Eye (tissue), 1 donor: ENCODE results near the gene NELFCD.

Experiments used
- DNase-seq: peaks from one replicate; pipeline ENCODE4 v3.0.0-alpha.2; 2015

NELFCD gene

DNA sequence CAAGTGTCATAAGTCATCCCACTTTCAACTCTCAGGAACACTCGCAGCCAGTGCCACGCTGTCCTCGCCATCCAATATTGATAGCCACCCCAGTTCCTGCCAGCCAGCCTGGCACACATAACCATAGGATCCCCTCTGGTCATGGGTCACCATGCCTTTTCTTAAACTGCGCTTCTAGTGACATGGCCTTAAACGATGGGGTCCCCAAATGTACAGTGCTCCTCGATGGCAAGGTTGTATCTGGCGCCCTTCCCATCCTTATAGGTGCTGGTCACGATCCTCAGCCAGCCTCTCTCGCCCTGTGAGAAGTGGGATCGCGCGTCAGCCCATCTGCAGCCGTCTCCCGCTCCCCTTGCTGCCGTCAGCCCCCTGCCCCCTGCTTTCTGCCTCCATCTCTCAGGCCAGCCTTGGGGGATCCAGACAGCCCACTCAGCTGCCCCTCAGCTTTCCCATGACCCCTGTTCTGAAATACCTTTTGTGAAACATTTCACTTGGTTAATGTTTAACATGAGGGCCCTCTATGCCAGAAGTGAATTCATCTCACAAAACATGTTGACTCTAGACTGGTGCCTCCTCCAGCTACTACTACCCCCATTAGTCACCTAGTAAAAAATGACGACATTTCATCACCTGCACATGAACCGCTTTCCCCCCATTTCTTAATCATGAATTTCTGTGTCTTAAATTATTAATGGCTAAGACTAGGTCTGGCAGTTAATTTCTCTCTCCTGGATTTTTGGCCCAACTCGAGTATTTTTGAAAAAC lies 14.6 kb downstream of the NELFCD start:
- no peak for DNase-seq

DNA sequence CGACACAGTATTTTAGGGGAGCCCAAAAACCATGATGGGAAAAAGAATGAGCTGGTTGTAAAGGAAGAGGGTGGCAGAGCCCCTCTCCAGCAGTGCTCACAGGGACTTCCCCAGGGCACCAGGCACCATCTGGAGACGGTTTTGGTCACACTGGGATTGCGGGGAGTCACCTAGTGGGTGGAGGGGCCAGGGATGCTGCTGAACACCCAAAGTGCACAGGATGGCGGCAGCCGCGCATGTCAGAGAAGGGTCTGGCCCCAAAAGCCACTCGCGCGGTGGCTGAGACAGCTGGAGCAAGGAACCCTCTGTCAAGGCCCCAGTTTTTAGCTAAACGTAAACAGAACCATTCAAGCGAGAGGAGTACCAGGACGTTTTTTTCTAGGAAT lies 15.2 kb downstream of the NELFCD start:
- DNase-seq: no peak

DNA sequence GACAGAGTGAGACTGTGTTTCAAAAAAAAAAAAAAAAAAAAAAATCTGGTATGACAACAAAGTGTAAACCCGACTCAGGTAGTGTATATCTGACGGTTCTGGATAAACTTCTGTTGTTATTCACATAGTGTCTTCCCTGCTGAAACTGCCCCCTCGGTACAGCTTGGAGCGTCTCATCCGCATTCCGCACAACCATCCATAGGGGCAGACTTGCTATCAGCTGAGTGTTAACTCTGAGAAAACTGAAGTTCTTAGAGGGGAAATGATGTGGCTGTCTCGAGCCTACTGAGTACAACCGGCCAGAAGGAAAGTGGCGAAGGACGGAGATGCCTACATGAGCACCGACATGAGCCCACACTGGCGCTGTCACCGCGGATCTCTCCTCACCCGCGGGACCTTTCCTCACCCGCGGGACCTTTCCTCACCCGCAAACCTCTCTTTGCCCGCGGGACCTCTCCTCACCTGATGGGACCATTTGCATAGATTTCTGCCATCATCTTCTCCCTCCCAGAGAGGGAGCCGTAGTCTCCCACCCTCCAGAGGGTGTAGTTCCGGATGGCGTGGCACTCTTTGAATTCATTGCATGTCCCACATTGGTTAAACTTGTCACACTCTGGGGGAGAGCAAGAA lies 16.2 kb downstream of the NELFCD start:
- no peak for DNase-seq

DNA sequence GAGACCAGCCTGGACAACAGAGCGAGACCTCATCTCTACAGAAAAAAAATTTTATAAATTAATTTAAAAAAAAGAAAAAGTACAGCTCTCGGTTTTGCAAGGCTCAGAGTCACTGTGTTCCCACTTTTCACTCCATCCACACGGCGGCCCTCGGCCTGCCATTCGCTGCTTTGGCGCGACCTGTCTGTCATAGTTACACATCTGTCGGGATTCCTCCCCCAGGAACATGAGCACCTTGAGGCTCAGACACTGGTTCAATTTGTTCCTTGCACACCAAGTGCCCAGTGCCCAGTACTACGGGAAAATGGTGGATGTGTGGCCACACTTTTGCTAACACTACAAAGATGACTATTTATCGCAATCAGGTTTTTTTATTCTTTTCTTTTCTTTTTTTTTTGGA lies 17.6 kb downstream of the NELFCD start:
- no peak for DNase-seq

DNA sequence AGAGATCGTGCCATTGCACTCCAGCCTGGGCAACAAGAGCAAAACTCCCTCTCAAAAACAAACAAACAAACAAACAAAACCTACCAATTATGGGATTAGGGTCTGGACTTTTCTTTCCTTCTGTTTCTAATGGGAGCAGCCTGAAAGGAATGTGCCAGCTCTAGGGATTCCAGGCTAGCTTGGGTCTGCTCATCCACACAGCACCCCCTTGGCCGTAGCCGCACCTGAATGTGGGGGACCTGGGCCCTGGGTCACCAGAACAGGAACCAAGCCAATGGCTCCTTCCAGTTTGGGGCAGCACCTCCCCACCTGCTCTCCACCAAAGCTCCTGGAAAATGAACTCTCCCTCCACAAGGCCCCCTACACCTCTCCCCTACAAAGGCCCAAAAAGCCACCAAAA lies 19.3 kb downstream of the NELFCD start:
- DNase-seq: no peak

DNA sequence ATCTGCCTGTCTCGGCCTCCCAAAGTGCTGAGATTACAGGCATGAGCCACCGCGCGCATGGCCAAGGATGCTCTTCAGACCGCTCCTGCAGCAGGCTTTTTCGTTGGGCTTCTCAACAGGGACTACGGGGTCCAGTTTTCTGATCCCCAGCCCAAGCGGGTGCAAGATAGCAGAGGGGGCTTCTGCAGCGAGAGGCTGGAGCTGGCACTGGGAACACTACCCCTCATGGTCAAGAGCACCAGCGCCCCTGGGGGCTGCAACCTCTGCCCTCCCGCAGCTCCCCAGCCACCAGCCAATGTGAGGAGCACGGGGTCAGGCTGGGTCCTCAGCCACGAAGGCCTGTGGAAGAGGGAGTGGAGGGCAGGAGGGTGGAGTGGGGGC lies 20.0 kb downstream of the NELFCD start:
- DNase-seq: no peak

DNA sequence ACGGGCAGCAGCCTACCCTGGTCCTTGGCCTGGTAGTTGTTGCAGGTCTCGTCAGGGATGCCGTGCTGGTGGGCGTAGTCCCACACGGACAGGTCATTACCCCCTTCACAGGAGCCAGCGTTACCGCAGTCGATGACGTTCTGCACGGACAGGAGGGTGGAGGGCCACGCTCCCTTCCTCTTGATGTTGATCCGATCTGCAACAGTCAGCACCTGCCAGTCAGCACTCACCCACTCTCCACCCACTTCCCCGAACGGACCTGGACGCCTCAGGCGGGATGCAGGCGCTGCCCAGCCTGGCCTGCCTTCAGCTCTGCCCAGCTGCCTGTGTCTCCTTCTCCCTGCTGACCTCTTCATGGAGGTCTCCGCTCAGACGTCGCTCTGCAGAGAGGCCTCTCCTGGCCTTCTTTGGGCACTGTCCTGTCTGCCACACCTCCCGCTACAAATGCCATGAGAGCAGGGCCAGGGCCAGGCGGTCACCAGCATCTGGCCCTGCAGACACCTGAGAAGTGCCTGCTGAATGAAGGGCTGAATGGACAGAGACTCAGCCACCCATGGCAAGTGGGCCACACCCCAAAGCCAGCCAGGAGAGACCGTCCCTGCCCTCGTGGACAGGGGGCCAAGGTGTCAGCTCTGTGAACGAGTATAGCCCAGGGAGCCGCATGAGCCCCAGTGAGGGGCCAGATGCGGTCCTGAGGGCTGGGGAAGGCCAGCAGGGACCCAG lies 20.6 kb downstream of the NELFCD start:
- DNase-seq: no peak

DNA sequence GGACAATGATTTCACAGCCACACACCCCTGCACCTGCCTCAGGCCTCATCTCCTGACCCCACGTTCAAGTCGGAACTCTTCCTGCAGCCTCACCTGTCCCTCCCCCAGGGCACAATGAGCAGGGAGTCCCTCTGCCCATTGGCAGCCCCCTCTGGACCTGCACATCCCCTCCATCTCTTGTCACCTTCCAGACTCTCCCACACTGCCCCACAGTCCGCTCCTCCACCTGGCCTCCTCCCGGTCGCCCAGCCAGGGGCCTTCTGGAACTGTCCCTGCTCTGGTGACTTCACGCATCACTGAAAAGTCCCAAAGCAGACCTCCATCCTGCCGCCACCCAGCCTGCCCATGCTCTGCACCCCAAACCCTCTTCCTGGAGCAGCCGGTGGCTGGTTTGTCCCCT lies 21.3 kb downstream of the NELFCD start:
- no peak for DNase-seq

DNA sequence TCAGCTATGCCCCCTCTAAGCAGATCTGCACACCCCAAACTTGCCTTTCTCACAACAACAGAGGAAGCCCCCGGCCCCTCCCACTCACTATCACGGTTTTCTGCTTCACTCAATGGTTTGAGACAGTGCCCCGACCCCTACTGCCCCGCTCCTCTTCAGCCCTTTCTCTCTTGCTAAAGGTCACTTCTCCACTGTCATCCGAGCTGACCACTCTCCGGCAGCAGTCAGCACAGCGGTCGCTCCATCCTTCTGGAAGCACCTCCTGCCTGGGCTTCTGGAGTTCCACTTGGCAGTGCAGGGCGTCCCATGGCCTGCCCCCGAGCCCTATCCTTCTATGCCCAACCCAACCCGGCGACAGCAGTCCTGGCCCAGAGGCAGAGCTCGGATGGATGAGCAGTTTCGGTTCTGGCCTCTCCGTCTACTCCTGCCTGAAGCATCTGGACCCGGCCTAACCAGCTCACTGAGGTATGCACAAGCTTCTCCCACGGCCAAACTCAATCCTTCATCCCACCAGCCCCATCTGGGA lies 21.9 kb downstream of the NELFCD start:
- no peak for DNase-seq

DNA sequence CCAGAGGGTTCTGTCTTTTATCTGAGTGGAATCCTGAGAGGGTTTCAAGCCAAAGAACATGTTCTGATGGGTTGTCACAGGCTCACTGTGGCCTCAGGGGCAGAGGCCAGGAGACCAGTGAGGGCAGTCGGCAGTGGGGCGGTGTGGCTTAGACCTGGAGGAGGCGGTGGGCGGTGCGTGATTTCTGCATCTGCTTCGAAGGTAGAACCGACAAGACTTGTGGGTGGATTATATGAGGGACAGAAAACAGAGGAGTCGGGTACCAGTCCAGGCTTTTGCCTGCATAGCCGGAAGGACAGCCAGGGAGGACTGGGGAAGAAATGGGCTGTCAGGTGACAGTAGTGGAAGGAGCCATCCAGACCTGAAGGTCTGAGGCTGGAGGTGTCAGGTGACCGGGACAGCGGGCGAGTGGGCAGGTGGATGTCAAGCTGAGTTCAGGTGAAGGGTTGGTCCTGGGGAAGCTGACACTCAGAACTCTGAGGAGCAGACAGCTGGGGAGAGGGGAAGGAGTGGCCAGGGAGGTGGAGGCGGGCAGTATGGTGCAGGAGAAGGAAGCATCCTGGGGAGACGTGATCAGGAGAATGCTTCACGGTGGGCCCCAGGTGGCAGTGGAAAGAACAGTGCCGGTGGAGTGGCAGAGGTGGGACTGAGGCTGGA lies 22.9 kb downstream of the NELFCD start:
- no peak for DNase-seq

DNA sequence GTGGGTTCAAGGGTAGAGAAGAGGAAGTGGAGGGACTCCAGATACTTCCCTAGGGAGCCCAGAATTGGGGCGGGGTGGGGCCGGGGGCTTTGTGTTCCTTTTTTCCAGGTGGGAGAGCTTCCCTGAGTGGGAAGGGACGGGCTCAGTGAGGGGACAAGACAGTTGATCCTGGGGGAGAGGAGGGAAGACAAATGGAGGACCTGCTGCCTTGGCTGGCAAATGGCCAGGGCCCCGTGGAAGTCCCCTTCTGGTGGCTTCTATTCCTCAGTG lies 23.4 kb downstream of the NELFCD start:
- DNase-seq: no peak

DNA sequence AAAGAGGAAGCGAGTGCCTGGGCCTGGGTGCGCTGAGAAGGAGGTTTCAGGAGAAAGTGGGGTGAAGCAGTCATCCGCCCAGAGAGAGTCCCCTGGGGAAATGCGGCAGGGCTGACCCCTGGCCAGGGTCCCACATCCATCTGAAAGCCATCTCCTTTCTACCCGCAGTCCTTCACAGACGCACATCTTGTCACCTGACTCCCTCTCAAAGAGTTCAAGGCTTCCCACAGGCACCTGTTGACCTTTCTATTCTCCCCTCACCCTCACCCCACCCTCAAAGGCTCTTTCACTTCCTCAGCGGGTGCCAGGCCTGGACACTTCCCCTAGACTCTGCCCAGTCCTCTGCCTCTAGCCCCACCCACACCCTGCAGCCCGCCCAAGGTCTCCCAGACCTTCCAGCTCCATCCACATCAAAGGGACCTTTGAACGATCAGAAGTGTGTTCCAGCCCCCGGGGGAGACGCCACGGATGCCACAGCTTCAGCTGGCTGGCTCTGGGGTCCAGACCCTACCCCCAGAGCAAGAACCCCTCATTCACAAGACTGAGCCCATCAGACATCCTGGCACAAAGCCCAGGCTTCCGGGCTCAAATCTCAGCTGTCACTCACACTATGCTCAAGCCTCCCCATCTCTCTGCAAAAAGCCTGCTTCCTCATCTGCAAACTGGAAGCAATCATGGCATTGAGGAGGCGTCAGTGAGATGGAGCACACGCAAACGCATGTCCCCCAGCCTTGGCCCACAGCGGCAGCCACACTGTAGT lies 23.9 kb downstream of the NELFCD start:
- no peak for DNase-seq

DNA sequence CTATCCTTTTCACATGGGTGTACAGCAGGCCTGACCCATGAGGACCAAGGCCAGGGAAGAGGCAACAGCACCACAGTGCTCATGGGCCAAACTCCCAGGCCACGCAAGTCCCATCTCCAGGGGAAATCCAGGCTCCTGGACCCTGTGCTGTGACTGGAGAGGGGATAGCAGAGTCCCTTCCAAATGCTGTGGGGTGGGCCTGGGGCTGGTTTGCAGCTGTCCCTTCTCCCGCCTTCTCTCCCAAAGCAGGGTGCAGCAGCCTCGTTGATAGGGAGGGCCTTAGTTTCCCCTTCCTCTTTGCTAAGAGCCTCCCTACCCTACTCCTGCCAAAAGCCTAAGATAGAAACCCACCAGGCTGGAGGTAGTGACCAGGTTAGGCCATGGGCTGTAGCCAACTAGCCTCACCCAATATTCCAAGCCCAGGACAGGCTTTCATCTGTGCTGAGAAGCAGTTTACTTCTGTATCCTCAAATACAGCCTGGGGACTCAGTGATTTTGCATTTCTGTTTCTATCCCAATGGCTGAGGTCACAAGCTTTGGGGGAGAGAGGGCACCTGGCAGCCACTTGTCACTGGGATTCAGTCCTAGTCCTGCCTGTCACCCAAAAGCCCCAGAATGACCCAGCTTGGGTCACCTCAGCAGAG lies 24.6 kb downstream of the NELFCD start:
- DNase-seq: no peak

DNA sequence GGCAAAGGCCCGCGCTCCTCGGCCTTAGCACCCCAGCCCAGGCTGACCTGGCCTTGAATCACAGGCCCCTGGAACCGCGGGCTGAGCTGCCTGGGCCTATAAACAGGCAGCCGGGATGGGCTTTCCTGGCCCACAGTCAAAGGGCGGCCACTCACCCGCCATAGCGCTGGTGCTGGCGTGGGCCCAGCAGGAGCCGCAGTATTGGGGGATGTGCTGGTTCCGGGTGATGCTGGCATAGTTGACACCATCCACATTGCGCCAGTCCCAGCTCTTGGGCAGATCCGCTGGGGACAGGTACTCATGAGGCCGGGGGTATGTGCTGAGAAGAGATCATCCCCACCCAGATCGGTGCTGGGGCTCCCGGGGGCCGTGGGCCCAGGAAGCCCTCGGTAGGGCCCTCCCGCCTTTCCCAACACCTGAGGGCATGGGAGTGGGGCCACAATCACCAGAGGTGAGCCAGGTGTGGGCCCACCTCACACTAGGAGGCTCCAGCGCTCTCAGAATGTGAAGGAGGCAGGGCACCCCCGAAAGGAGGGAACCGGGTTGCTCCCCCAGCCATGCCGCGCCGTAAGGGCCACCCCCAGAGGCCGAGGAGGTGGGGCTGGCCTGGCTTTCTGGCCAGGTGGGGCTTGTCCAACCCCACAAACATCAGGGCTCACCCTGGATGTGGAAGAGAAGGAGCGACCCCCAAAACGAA lies 25.3 kb downstream of the NELFCD start:
- DNase-seq: no peak

DNA sequence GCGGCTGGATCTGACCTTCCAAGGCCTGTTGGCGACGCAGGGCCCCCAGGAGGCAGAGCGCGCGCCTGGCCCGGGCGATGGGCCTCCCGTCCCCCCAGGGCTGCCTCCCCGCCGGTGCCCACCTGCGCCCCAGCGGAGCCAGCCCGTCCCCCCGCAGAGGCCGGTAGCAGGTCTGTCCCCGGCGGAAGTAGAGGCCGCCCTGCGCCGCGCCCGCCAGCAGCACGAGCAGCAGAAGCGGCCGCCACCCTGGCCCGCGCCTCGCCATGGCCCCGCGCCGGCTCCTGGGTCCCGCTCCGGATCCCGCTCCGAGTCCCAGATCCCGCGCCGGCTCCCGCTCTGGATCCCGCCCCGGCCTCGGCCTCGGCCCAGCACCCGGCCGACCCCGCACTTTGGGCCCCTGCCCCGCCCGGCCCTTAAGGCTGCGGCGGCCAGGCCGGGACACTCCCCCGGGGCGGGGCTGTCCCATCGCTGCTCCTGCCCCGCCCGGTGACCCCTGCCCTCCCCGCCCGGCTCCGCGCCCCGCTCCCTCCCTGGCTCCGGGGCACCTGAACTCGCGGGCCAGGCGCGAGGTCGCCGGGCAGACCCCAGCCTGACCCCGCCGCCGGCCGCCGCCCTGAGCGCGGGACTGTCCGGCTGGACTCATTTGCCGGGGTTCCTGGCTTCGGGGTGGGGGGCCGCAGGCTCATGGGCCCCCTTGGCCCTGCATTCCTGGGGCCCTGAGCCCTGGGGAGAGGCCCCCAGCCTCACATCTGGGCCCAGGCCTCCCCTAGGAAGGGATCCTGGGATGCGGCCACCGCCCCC lies 26.0 kb downstream of the NELFCD start, which contains the start of gene CTSZ:
TSS of gene CTSZ (minus strand) at position 391 of the 801 bp plus-strand sequence. CDS start at position 265, 126 bp downstream.
- peak; percentile 80 for DNase-seq

DNA sequence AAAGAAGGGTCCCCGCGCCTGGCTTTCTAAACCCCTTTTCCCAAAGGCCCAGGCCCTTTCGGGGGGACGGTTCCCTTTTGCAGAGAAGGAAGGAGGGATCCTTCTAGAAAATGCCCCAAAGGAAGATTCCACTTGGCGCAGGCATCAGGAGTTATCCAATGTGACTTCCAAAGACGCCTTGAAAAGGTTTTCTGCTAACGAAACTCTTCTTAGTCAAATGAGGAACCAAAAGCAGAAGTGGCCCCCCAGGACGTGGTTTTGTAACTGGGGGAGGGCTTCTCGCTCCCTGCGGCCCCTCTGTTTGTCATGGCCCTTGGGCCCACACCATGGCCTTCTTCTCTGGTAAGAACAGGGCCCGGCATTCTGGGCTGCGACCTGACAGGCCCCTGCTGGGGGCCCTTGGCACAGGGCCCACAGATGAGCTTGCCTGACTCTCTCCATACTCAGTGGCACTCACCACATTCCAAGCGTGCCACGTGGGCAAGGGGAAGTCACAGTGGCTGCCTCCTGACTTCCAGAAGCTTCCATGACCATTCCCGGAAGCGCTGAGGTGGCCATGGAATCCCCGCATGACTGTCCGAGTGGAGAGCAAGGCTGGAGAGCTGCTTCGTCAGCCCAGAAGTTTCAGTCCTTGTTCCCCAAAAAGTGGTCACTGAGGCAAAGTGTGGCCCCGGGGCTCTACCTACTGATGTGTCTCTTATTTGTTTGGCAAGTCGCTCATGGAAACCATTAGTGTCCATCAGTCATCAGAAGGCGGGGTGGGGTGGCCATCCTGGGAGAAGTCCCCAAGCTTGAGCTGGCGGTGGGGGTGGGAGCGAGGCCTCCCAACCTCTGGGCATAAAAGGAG lies 26.8 kb downstream of the NELFCD start:
- no peak for DNase-seq

DNA sequence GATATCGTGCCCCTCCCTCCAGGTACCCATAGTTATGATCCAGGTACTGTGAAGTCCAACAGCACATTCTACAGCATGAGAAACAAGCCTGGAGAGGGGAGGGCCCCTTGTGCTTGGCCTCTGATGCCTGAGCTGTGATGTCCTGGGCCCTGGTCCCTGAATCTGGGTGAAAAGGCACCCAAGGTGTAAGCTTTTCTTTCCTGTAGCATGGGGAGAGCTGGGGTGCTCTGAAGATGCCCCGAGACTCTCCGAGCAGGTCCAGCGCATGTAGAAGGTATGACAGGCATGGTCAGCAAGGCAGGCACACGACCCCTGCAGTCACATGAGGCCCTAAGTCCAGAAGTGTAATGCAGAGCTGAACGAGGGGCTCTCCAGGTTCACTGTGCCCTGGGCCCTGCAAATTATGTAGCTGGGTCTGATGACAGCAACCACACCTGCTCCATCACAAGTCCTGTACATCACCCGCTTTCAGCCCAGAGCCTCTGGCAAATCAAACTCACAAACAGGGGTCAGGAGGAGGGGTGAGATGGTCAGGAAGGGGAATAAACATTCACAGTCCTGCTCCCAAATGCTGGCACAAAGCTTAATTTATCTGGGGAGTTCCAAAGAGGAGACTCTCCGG lies 27.8 kb downstream of the NELFCD start:
- no peak for DNase-seq

DNA sequence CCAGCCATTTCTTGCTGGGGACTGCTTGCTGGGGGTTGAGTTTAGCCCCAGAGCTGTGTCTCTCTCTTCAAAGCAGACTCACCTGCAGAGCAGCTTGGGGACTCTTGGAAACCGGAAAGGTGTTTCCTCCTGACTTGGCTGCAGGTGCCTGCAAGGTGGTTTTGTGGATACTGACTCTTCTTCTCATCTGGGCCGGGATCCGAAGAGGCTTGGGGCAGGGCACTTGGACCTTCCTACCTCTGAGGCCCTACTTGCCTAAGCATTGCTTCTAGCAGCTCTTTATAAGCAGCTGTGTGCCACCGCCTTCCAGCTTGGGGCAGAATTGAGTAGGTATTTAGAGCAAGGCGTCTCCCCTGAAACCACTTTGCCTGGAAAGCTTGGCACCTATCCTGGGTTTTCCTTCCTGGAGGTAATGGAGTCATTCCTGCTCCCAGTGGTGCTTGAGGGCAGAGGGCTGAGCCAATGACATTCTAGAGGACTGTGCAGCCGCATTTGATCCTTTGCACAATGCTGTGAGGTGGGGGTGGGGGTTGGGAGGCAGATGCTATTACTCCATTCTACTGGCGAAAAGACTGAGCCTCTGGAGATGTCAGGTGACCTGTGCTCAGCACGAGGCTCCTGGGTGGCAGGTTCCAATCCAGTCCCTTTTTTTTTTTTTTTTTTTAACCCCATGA lies 29.4 kb downstream of the NELFCD start:
- DNase-seq: no peak
